Measurements from ENCODE around the gene GIPC3. TPM values are rescaled to one million over a fixed set of nuclear protein-coding genes. Genes with fewer than 3 reads are reported as not detected.
A peak's percentile ranks its signal among the peaks of the same experiment; 100 is the strongest.

GIPC3 gene, protein sequence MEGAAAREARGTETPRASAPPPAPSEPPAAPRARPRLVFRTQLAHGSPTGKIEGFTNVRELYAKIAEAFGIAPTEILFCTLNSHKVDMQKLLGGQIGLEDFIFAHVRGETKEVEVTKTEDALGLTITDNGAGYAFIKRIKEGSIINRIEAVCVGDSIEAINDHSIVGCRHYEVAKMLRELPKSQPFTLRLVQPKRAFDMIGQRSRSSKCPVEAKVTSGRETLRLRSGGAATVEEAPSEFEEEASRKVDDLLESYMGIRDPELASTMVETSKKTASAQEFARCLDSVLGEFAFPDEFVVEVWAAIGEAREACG
- total RNA-seq = under 1 TPM; 0.78 to 0.99 TPM

DNA sequence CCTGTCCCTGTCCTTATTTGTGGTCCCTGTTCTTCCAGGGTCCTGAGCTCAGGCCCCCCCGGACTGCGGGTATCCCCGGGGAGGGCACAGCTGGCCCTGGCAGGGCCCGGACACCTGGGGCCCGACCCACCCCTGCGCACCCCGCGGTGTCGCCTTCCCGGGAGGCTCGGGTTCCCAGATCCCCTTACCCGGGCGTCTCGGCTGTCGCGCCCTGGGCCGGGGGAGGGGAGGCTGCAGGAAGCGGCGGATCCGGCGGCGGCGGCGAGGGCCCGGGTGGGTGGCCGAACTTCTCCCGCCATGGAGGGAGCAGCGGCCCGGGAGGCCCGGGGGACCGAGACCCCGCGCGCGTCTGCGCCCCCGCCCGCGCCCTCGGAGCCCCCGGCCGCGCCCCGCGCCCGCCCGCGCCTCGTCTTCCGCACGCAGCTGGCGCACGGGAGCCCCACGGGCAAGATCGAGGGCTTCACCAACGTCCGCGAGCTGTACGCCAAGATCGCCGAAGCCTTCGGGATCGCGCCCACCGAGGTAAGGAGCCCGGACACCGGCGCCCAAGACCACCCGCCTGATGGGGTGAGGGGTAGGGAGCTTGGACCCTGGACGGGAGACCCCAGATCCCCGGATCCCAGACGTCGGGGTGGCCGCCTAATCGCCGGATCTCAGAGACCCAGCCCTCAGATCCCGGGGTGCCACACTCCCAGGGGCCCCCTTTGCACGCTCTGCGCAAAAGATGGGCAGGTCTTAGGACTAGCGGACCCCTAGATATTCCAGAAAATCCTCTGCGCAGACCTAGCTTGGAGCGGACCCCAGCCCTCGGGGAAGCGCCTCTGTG lies at the start of gene GIPC3:
TSS of gene GIPC3 (plus strand) at position 178 of the 826 bp plus-strand sequence. CDS start at position 298, 120 bp downstream.
- Histone ChIP-seq H3K27me3 (peaks cover 0 to 12% of the 10 kb centered on the region in 2 donors), H3K4me1 (peaks cover 17% of the 10 kb centered on the region), H3K4me3 (no peak within 1 kb of the TSS), H3K27ac (no peak within 1 kb of the TSS), H3K9me3 (no peaks in the 10 kb centered on the region), H3K36me3 (replicated peaks in 1 of 2; ENCODE audit: insufficient read depth in 1 of 2, low read depth in 2 of 2) (no peaks in the 10 kb centered on the region)
- WGBS, 2 donors = 5 to 18% methylated on average over 6 to 84 of the region's 84 CpGs
- DNase-seq (peak in 1 of 4 donors; percentile 13), ATAC-seq (peak; percentile 14)
- intact Hi-C loops (cut with DNase I) = no loop called here
- TF ChIP-seq POLR2A (IDR thresholded peaks at IDR 0.05) = no peak
- TF ChIP-seq, protein P1, sequence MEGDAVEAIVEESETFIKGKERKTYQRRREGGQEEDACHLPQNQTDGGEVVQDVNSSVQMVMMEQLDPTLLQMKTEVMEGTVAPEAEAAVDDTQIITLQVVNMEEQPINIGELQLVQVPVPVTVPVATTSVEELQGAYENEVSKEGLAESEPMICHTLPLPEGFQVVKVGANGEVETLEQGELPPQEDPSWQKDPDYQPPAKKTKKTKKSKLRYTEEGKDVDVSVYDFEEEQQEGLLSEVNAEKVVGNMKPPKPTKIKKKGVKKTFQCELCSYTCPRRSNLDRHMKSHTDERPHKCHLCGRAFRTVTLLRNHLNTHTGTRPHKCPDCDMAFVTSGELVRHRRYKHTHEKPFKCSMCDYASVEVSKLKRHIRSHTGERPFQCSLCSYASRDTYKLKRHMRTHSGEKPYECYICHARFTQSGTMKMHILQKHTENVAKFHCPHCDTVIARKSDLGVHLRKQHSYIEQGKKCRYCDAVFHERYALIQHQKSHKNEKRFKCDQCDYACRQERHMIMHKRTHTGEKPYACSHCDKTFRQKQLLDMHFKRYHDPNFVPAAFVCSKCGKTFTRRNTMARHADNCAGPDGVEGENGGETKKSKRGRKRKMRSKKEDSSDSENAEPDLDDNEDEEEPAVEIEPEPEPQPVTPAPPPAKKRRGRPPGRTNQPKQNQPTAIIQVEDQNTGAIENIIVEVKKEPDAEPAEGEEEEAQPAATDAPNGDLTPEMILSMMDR (IDR thresholded peaks at IDR 0.05) = no peak

DNA sequence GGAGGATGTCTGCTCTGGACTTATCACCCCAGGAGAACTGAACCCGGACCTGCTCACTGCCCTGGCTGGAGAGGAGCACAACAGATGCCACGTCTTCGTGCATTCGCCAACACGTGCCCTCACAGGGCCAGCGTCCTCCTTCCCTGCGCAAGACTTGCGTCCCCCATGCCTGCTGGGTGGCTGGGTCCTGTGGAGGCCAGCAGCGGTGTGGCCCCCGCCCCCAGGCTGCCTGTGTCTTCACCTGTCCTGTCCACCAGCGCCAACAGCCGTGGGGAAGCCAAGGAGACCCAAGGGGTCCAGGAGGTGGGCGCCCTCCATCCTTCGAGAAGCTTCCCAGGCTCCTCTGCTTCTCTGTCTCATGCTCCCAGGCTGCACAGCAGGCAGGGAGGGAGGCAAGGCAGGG lies 49.7 kb upstream of the GIPC3 start:
- WGBS, 2 donors = 87 to 98% methylated on average over 9 to 13 of the region's 14 CpGs
- no peak for DNase-seq
- TF ChIP-seq, protein P1 (IDR thresholded peaks at IDR 0.05) = no peak
- TF ChIP-seq POLR2A (IDR thresholded peaks at IDR 0.05) = no peak
- Histone ChIP-seq H3K4me3 (no peak overlapping the region), H3K36me3 (replicated peaks in 1 of 2; ENCODE audit: insufficient read depth in 1 of 2, low read depth in 2 of 2) (peaks cover 0 to 20% of the 10 kb centered on the region in 2 donors), H3K27ac (no peak overlapping the region), H3K4me1 (no peaks in the 10 kb centered on the region), H3K27me3 (no peaks in the 10 kb centered on the region), H3K9me3 (no peaks in the 10 kb centered on the region)
- intact Hi-C loops (cut with DNase I) = no loop called here
- no peak for ATAC-seq

DNA sequence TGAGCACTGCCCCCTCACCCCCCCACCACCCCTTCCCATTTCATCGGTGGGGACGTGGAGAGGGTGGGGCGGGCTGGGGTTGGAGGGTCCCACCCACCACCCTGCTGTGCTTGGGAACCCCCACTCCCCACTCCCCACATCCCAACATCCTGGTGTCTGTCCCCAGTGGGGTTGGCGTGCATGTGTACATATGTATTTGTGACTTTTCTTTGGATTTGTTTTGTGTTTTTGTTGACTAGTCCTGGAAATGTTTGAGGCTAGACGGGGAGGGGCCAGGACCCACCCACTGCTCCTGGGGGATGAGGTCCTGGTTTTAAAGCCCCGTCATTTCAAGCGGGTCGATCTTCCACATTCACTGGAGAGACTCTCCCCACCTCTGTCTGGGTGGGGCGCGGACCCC lies 49.3 kb upstream of the GIPC3 start:
- ATAC-seq = no peak
- Histone ChIP-seq H3K27ac (no peak overlapping the region), H3K4me3 (no peak overlapping the region), H3K4me1 (no peaks in the 10 kb centered on the region), H3K27me3 (no peaks in the 10 kb centered on the region), H3K9me3 (no peaks in the 10 kb centered on the region), H3K36me3 (replicated peaks in 1 of 2; ENCODE audit: insufficient read depth in 1 of 2, low read depth in 2 of 2) (peaks cover 0 to 20% of the 10 kb centered on the region in 2 donors)
- 91 to 94% methylated on average over 7 to 8 of the region's 10 CpGs for WGBS, 2 donors
- DNase-seq = no peak
- TF ChIP-seq, protein P1 (IDR thresholded peaks at IDR 0.05) = no peak
- TF ChIP-seq POLR2A (IDR thresholded peaks at IDR 0.05) = no peak
- intact Hi-C loops (cut with DNase I) = no loop called here

DNA sequence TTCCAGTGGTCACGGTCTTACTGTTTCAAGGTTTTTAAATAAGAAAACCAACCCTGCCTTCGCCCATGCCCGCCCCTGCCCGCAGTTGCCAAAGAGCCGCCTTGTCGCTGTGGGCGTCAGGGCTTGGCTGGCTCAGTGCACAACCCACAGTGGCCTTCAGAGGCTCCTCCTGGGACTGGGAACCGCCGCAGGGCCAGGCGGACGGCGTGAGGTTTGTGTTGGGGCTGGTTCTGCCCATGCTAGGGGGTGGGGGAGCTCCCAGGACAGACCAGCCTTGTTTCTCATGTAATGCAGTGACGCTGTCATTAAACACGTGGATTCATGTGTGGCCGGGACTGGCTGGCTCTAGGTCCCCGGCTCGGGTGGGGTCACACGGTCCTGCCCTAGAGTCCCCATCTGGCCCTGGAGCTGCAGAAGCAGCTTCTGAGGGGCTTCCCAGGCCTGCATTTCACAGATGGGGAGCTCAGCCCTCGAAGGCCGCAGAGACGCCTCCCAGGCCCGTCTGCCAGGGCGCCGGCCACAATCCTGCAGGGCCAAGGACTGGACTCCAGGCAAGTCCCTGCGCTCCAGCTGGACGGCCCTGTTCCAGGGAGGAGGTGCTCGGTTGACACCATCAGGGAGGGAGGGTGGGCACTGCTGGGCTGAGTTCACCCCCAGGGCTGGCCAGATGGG lies 48.7 kb upstream of the GIPC3 start:
- H3K27ac ChIP-seq = no peak overlapping the region
- H3K27me3 ChIP-seq = no peaks in the 10 kb centered on the region
- H3K4me3 ChIP-seq = no peak overlapping the region
- H3K4me1 ChIP-seq = no peaks in the 10 kb centered on the region
- peak; percentile 10 for ATAC-seq
- peaks cover 0 to 17% of the 10 kb centered on the region in 2 donors for H3K36me3 ChIP-seq (replicated peaks in 1 of 2; ENCODE audit: insufficient read depth in 1 of 2, low read depth in 2 of 2)
- no peak for DNase-seq
- 73 to 76% methylated on average over 9 to 27 of the region's 27 CpGs for WGBS, 2 donors
- intact Hi-C loops (cut with DNase I) = no loop called here
- TF ChIP-seq POLR2A (IDR thresholded peaks at IDR 0.05) = no peak
- TF ChIP-seq, protein P1 (IDR thresholded peaks at IDR 0.05) = no peak
- H3K9me3 ChIP-seq = no peaks in the 10 kb centered on the region

All from body of pancreas (tissue), 4 donors.